GM12878 (cell line): ENCODE data around the gene PCBP1. TPM values are rescaled to one million over a fixed set of nuclear protein-coding genes. Genes with fewer than 3 reads are reported as not detected.
A peak's percentile ranks its signal among the peaks of the same experiment; 100 is the strongest.

Experiments used
- ATAC-seq: fragments of 200-7000 bp; cut with Tn5 transposase; 3 replicates; pipeline ENCODE4 v1.9.1; 2020; ENCODE audit warnings: mild to moderate bottlenecking, moderate library complexity
- BruUV-seq: library from RNA; stranded (reverse); fragments of 400-500 nt; replicated peaks from 2 replicates; lab custom pipeline; 2021; lab: Mats Ljungman, UMichigan
- CTCF ChIA-PET: fragments of 300-600 bp; sonication (Branson Sonifier 250); formaldehyde crosslinking; extraction: SDS; loops from one replicate; lab custom pipeline; 2021; ENCODE audit warnings: inconsistent platforms; lab: Yijun Ruan, JAX
- POLR2A ChIA-PET: fragments of 350-600 bp; formaldehyde crosslinking; extraction: SDS; loops from one replicate; lab custom pipeline; 2021; ENCODE audit warnings: inconsistent platforms; lab: Charles Lee
- RAD21 ChIA-PET: fragments of 300-600 bp; sonication (Branson Sonifier 250); formaldehyde crosslinking; loops from one replicate; lab custom pipeline; 2023; ENCODE audit warnings: antibody characterized with exemption; ENCODE audit not compliant: unreplicated experiment; lab: Charles Lee
- SMC1A ChIA-PET: fragments of 300-600 bp; sonication (Branson Sonifier 250); formaldehyde crosslinking; loops from one replicate; lab custom pipeline; 2023; ENCODE audit not compliant: unreplicated experiment, uncharacterized antibody; lab: Charles Lee
- DNase-seq: peaks from one replicate; pipeline ENCODE4 v3.0.0-alpha.2; 2011; ENCODE audit warnings: low read depth, low spot score
- FAIRE-seq: peaks from 3 replicates; lab custom pipeline; 2011; peaks lifted over from hg19 to GRCh38; lab: Jason Lieb, UNC
- H2AFZ ChIP-seq: 2 replicates; pipeline ENCODE4 v1.6.0; 2011; ENCODE audit warnings: low read depth, low read length, control low read depth; ENCODE audit not compliant: control insufficient read depth
- H3K27ac ChIP-seq: 2 replicates; pipeline ENCODE4 v1.5.1; 2011; ENCODE audit warnings: control low read depth; ENCODE audit not compliant: control insufficient read depth, insufficient read depth
- H3K27me3 ChIP-seq, 2 experiments: replicated peaks in 1 of 2; 2 replicates each; pipeline versions ENCODE4 v1.6.0 to v1.6.1; 2011; ENCODE audit warnings: low read length in 1 of 2; ENCODE audit not compliant: control insufficient read depth in 2 of 2, insufficient read depth in 2 of 2
- H3K36me3 ChIP-seq, 2 experiments: 2 replicates each; pipeline ENCODE4 v1.5.1; 2011; ENCODE audit warnings: low read length in 1 of 2; ENCODE audit not compliant: control insufficient read depth in 2 of 2, insufficient read depth in 2 of 2
- H3K4me1 ChIP-seq: 2 replicates; pipeline ENCODE4 v1.6.1; 2011; ENCODE audit warnings: mild to moderate bottlenecking, low read length, moderate library complexity, mixed read lengths; ENCODE audit not compliant: control insufficient read depth, insufficient read depth
- H3K4me2 ChIP-seq: 2 replicates; pipeline ENCODE4 v1.6.0; 2011; ENCODE audit warnings: control low read depth; ENCODE audit not compliant: control insufficient read depth, insufficient read depth
- H3K4me3 ChIP-seq: fragments of 200-600 bp; sonication (generic); 2 replicates; pipeline ENCODE4 v1.5.1; 2016
- H3K79me2 ChIP-seq: 2 replicates; pipeline ENCODE4 v1.6.0; 2011; ENCODE audit warnings: low read length; ENCODE audit not compliant: control insufficient read depth, insufficient read depth
- H3K9ac ChIP-seq: 2 replicates; pipeline ENCODE4 v1.8.0; 2011; ENCODE audit warnings: low read length, control low read depth, mixed read lengths; ENCODE audit not compliant: control insufficient read depth, insufficient read depth
- H3K9me3 ChIP-seq: replicated peaks from 3 replicates; pipeline ENCODE4 v1.5.1; 2011; ENCODE audit warnings: mild to moderate bottlenecking, low read length; ENCODE audit not compliant: control insufficient read depth, insufficient read depth
- H4K20me1 ChIP-seq: 2 replicates; pipeline ENCODE4 v1.6.0; 2011; ENCODE audit not compliant: control insufficient read depth, insufficient read depth
- ASH2L ChIP-seq: fragments of 300-600, 200-600 bp; sonication (generic); IDR thresholded peaks from 2 replicates; pipeline ENCODE4 v1.6.1; 2017; ENCODE audit warnings: low read depth, mild to moderate bottlenecking, borderline replicate concordance
- BRCA1 ChIP-seq: IDR thresholded peaks from 2 replicates; pipeline ENCODE4 v1.6.1; 2011; ENCODE audit warnings: low read depth, low read length, improper control_type of control experiment
- IKZF1 ChIP-seq: fragments of 450-650 bp; conservative IDR thresholded peaks from 2 replicates; pipeline ENCODE4 v1.6.1; 2017; ENCODE audit warnings: antibody characterized with exemption, mild to moderate bottlenecking
- IKZF2 ChIP-seq, 2 experiments: fragments of 450-650 bp; IDR thresholded peaks; 2 replicates each; pipeline ENCODE4 v1.6.1; 2017; ENCODE audit warnings: mild to moderate bottlenecking in 2 of 2, moderate library complexity in 2 of 2
- RAD21 ChIP-seq: IDR thresholded peaks from 2 replicates; pipeline ENCODE4 v1.6.1; 2011; ENCODE audit warnings: mild to moderate bottlenecking, low read depth, low read length, moderate library complexity; ENCODE audit not compliant: insufficient read depth
- SP1 ChIP-seq: IDR thresholded peaks from one replicate; pipeline ENCODE4 v1.6.1; 2011; ENCODE audit warnings: low read depth, low read length
- USF1 ChIP-seq: IDR thresholded peaks from 2 replicates; pipeline ENCODE4 v1.6.1; 2011; ENCODE audit warnings: borderline replicate concordance, low read depth, mild to moderate bottlenecking, moderate library complexity, mixed read lengths, low read length; ENCODE audit not compliant: insufficient read depth; ENCODE audit errors: extremely low read length
- ZNF384 ChIP-seq: IDR thresholded peaks from 2 replicates; pipeline ENCODE4 v1.6.1; 2012; ENCODE audit warnings: low read depth, mild to moderate bottlenecking, low read length, improper control_type of control experiment, borderline replicate concordance
- ZNF687 ChIP-seq: fragments of 450-650 bp; IDR thresholded peaks from 2 replicates; pipeline ENCODE4 v1.6.1; 2017; ENCODE audit warnings: mild to moderate bottlenecking, moderate library complexity
- WGBS: methylation state at CpG from one replicate; pipeline ENCODE4 v1.1.6; 2016; ENCODE audit warnings: low lambda C conversion rate; ENCODE audit not compliant: insufficient replicate concordance, insufficient coverage; ENCODE audit errors: missing lambda C conversion rate; 5-methylcytosine and 5-hydroxymethylcytosine counted together
- in situ Hi-C: fragments of 300-500 bp; cut with MboI; formaldehyde crosslinking; loops from 9 replicates; pipeline ENCODE4 v1.14.3; 2018; ENCODE audit warnings: mixed read lengths
- intact Hi-C: fragments of 100-400 bp; cut with micrococcal nuclease; formaldehyde crosslinking; loops from one replicate; pipeline ENCODE4 v1.14.2; 2022; ENCODE audit not compliant: unreplicated experiment
- polyA plus RNA-seq, 11 experiments: library from polyadenylated mRNA; depleted of rRNA in 4 of 11; unstranded in 6 of 11; stranded (reverse) in 5 of 11; fragments of >200 nt; fragmentation: Nextera tagmentation in 4 of 11; fragmentation: Illumina TruSeq in 1 of 11; extraction: Ambion mirVana in 4 of 11; extraction: Trizol in 1 of 11; gene quantifications; 1 replicate in 1 of 11; 2 replicates in 10 of 11; pipeline versions ENCODE4 v1.2.1 to v1.2.3, GENCODE V29; 2011 to 2016; ENCODE audit warnings: inconsistent platforms in 2 of 11, missing spikeins in 2 of 11, low read depth in 1 of 11
- total RNA-seq, 4 experiments: library from RNA; depleted of rRNA in 3 of 4; stranded (reverse); fragments of >200 nt in 3 of 4; fragmentation: Illumina TruSeq in 1 of 4; extraction: Trizol in 1 of 4; gene quantifications; 2 replicates each; pipeline versions ENCODE4 v1.2.1 to v1.2.3, GENCODE V29; 2013 to 2021
- TF ChIP-seq, protein P1 (sequence below): fragments of 450-650 bp; IDR thresholded peaks from 2 replicates; pipeline ENCODE4 v1.6.1; 2018; ENCODE audit warnings: mild to moderate bottlenecking, low read depth, moderate library complexity; ENCODE audit not compliant: partially characterized antibody

The PCBP1 gene
- total and polyA plus RNA-seq, 10 of the 15 experiments (the other 5 are each of a cell fraction or from before 2014, with no cell fraction given): 24.4 to 494 (median 130) TPM

GRCh38 chr2:70099270-70099669, 12.0 kb downstream of the PCBP1 start (continued):
- TF ChIP-seq, protein P1, sequence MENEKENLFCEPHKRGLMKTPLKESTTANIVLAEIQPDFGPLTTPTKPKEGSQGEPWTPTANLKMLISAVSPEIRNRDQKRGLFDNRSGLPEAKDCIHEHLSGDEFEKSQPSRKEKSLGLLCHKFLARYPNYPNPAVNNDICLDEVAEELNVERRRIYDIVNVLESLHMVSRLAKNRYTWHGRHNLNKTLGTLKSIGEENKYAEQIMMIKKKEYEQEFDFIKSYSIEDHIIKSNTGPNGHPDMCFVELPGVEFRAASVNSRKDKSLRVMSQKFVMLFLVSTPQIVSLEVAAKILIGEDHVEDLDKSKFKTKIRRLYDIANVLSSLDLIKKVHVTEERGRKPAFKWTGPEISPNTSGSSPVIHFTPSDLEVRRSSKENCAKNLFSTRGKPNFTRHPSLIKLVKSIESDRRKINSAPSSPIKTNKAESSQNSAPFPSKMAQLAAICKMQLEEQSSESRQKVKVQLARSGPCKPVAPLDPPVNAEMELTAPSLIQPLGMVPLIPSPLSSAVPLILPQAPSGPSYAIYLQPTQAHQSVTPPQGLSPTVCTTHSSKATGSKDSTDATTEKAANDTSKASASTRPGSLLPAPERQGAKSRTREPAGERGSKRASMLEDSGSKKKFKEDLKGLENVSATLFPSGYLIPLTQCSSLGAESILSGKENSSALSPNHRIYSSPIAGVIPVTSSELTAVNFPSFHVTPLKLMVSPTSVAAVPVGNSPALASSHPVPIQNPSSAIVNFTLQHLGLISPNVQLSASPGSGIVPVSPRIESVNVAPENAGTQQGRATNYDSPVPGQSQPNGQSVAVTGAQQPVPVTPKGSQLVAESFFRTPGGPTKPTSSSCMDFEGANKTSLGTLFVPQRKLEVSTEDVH: no peak
- TF ChIP-seq IKZF2 (IDR thresholded peaks at IDR 0.05): peak in 1 of 2 experiments; percentile 20; a peak in 1 of 4 replicates
- no peak for TF ChIP-seq RAD21
- TF ChIP-seq ZNF384: peak; percentile 62; the same call in 1 of the 2 replicates

- no peak overlapping the region for H3K4me3 ChIP-seq
- POLR2A ChIA-PET: interaction anchor here (0.7 to 1.1 kb wide), 2 partner anchors 21 to 25 kb away, joined by 3 read pairs; no protein-coding TSS in a partner anchor
- SMC1A ChIA-PET: interaction anchor here (0.8 to 1.1 kb wide), 5 partner anchors 9 to 32 kb away, joined by 3 to 4 read pairs (median 3); no protein-coding TSS in a partner anchor
- H3K9ac ChIP-seq: no peak overlapping the region
- no peaks in the 10 kb centered on the region; the same call in 1 of the 2 replicates for H3K79me2 ChIP-seq
- ATAC-seq: no peak
- no peaks in the 10 kb centered on the region for H3K9me3 ChIP-seq
- no peak for FAIRE-seq
- no peak overlapping the region for H3K4me2 ChIP-seq
- WGBS: 84% methylated on average over 6 of the region's 6 CpGs
- CTCF ChIA-PET: interaction anchor here (0.9 kb wide), 1 partner anchor 11 kb away, joined by 4 read pairs; no protein-coding TSS in a partner anchor
- H3K27me3 ChIP-seq: no peaks in the 10 kb centered on the region
- BruUV-seq: no TSS peak
- in situ Hi-C loops: loop anchor here (25.0 kb wide), 1 partner anchor 1714 kb away; no protein-coding TSS in a partner anchor
- no peaks in the 10 kb centered on the region for H4K20me1 ChIP-seq
- intact Hi-C loops: loop anchor here (10.0 kb wide), 1 partner anchor 964 kb away; the partner anchor contains the start of gene NAGK
- RAD21 ChIA-PET: no interaction called here
- no peak for DNase-seq
- H3K27ac ChIP-seq: no peak overlapping the region
- H2AFZ ChIP-seq: no peak overlapping the region
- peaks cover 14% of the 10 kb centered on the region for H3K4me1 ChIP-seq
- no peaks in the 10 kb centered on the region for H3K36me3 ChIP-seq
- TF ChIP-seq BRCA1 (no peak), IKZF1 (no peak), SP1 (no peak), USF1 (no peak), ZNF687 (no peak), ASH2L (no peak)
Measured at GRCh38 chr2:70101174-70101573, 13.9 kb downstream of the PCBP1 start.
